ENCODE measurements around the gene KLRC2. TPM values are rescaled to one million over a fixed set of nuclear protein-coding genes. Genes with fewer than 3 reads are reported as not detected.

KLRC2 gene
- total RNA-seq, 2 donors from 2014 or later: not detected

DNA sequence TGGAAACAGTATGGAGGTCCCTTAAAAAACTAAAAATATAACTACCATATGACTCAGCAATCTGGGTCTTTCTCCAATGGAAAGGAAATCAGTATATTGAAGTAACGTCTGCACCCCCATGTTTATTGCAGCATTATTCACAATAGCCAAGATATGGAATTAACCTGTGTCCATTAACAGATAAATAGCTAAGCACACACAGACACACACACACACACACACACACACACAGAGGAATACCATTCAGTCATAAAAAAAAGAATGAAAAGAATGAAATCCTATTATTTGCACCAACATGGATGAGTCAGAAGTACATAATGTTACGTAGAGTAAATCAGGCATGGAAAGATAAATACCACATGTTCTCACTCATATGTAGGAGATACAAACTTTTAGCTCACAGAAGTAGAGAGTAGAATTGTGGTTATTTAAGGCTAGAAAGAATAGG, 50.6 kb downstream of the KLRC2 start:
- H3K4me1 Mint-ChIP-seq: no peaks in the 10 kb centered on the region
- Histone ChIP-seq H3K9ac (ENCODE audit: extremely low read depth, low read length, poor library complexity, severe bottlenecking) (no peak overlapping the region), H3K36me3 (ENCODE audit: control insufficient read depth, insufficient read depth, low read length) (no peaks in the 10 kb centered on the region), H3K27ac (ENCODE audit: low read depth, low read length) (no peak overlapping the region), H3K27me3 (ENCODE audit: control insufficient read depth, insufficient read depth, low read length, poor library complexity, severe bottlenecking) (no peaks in the 10 kb centered on the region), H3K9me3 (ENCODE audit: control insufficient read depth, low read length) (no peaks in the 10 kb centered on the region), H3K4me1 (ENCODE audit: control insufficient read depth, insufficient read depth, low read length) (no peaks in the 10 kb centered on the region), H3K4me3 (ENCODE audit: low read length) (no peak overlapping the region)
- no peak overlapping the region for H3K4me3 Mint-ChIP-seq
- no peak overlapping the region for H3K27ac Mint-ChIP-seq
- TF ChIP-seq, protein P1, sequence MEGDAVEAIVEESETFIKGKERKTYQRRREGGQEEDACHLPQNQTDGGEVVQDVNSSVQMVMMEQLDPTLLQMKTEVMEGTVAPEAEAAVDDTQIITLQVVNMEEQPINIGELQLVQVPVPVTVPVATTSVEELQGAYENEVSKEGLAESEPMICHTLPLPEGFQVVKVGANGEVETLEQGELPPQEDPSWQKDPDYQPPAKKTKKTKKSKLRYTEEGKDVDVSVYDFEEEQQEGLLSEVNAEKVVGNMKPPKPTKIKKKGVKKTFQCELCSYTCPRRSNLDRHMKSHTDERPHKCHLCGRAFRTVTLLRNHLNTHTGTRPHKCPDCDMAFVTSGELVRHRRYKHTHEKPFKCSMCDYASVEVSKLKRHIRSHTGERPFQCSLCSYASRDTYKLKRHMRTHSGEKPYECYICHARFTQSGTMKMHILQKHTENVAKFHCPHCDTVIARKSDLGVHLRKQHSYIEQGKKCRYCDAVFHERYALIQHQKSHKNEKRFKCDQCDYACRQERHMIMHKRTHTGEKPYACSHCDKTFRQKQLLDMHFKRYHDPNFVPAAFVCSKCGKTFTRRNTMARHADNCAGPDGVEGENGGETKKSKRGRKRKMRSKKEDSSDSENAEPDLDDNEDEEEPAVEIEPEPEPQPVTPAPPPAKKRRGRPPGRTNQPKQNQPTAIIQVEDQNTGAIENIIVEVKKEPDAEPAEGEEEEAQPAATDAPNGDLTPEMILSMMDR (conservative IDR thresholded peaks at IDR 0.05): no peak
- no peak for DNase-seq
- H3K27me3 Mint-ChIP-seq (ENCODE audit: insufficient read depth): no peaks in the 10 kb centered on the region
- H3K9me3 Mint-ChIP-seq: peaks cover 9% of the 10 kb centered on the region
- H3K36me3 Mint-ChIP-seq (ENCODE audit: low read depth): no peaks in the 10 kb centered on the region
- 87% methylated on average over 2 of the region's 2 CpGs; no CpG with 5 or more reads in 1 of the 2 experiments for WGBS, 2 experiments (ENCODE audit: insufficient coverage in 1 of 2, insufficient read length in 1 of 2)

DNA sequence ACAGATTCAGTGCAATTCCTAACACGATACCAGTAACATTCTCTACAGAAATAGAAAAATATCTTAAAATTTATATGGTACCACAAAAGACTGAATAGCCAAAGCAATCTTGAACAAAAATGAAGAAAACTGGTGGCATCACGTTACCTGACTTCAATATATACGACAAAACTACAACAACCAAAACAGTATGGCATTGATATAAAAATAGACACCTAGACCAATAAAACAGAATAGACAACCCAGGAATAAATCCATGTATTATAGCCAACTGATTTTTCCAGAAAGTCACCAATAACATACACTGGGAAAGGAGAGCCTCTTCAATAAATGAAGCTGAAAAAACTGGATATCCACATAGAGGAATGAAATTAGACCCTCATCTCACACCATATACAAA, 51.6 kb downstream of the KLRC2 start:
- no peaks in the 10 kb centered on the region for H3K4me1 ChIP-seq (ENCODE audit: control insufficient read depth, insufficient read depth, low read length)
- H3K36me3 ChIP-seq (ENCODE audit: control insufficient read depth, insufficient read depth, low read length): no peaks in the 10 kb centered on the region
- peaks cover 9% of the 10 kb centered on the region for H3K9me3 Mint-ChIP-seq
- no peak overlapping the region for H3K4me3 ChIP-seq (ENCODE audit: low read length)
- H3K4me1 Mint-ChIP-seq: no peaks in the 10 kb centered on the region
- no peaks in the 10 kb centered on the region for H3K27me3 ChIP-seq (ENCODE audit: control insufficient read depth, insufficient read depth, low read length, poor library complexity, severe bottlenecking)
- peaks cover 1% of the 10 kb centered on the region for H3K36me3 Mint-ChIP-seq (ENCODE audit: low read depth)
- no peak overlapping the region for H3K9ac ChIP-seq (ENCODE audit: extremely low read depth, low read length, poor library complexity, severe bottlenecking)
- TF ChIP-seq, protein P1 (conservative IDR thresholded peaks at IDR 0.05): no peak
- no peaks in the 10 kb centered on the region for H3K27me3 Mint-ChIP-seq (ENCODE audit: insufficient read depth)
- 76 to 100% methylated on average over 1 to 3 of the region's 3 CpGs for WGBS, 2 experiments (ENCODE audit: insufficient coverage in 1 of 2, insufficient read length in 1 of 2)
- H3K9me3 ChIP-seq (ENCODE audit: control insufficient read depth, low read length): no peaks in the 10 kb centered on the region
- DNase-seq: no peak
- no peak overlapping the region for H3K27ac ChIP-seq (ENCODE audit: low read depth, low read length)
- H3K4me3 Mint-ChIP-seq: no peak overlapping the region
- no peak overlapping the region for H3K27ac Mint-ChIP-seq

DNA sequence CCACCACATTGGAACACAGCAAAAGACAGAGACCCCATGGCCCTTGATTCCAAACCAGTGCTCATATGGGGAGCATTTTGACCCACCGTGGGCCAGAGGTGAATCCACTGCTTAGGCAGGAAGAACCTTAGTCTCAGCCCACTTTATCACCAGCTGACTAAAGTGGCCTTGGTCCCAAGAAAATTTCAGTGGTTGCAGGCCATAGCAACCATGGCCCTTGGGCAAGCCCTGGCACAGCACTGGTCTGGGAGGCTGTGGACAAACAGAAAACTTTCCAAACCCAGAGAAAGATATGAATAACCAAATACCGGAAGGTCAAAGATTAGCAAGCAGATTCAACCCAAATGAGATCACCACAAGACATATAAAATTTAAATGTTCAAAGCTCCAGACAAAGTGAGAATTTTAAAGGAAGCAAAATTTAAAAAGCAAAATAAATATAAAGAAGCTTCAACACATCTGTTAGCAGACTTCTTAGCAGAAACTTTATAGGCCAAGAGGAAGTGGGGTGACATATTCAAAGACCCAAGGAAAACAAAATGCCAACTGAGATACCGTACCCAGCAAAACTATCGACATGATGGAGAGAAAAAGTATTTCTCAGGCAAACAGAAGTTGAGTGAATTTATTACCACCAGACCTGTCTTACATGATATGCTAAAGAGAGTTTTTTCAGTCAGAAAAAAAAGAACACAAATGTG, 53.7 kb downstream of the KLRC2 start:
- no peaks in the 10 kb centered on the region for H3K4me1 ChIP-seq (ENCODE audit: control insufficient read depth, insufficient read depth, low read length)
- DNase-seq: no peak
- no peaks in the 10 kb centered on the region for H3K9me3 ChIP-seq (ENCODE audit: control insufficient read depth, low read length)
- TF ChIP-seq, protein P1 (conservative IDR thresholded peaks at IDR 0.05): no peak
- no peak overlapping the region for H3K27ac ChIP-seq (ENCODE audit: low read depth, low read length)
- no peak overlapping the region for H3K4me3 ChIP-seq (ENCODE audit: low read length)
- H3K9ac ChIP-seq (ENCODE audit: extremely low read depth, low read length, poor library complexity, severe bottlenecking): no peak overlapping the region
- 85 to 100% methylated on average over 2 to 4 of the region's 4 CpGs for WGBS, 2 experiments (ENCODE audit: insufficient coverage in 1 of 2, insufficient read length in 1 of 2)
- H3K4me1 Mint-ChIP-seq: no peaks in the 10 kb centered on the region
- H3K36me3 Mint-ChIP-seq (ENCODE audit: low read depth): peaks cover 1% of the 10 kb centered on the region
- no peak overlapping the region for H3K27ac Mint-ChIP-seq
- H3K36me3 ChIP-seq (ENCODE audit: control insufficient read depth, insufficient read depth, low read length): no peaks in the 10 kb centered on the region
- H3K27me3 Mint-ChIP-seq (ENCODE audit: insufficient read depth): no peaks in the 10 kb centered on the region
- H3K27me3 ChIP-seq (ENCODE audit: control insufficient read depth, insufficient read depth, low read length, poor library complexity, severe bottlenecking): no peaks in the 10 kb centered on the region
- peaks cover 9% of the 10 kb centered on the region for H3K9me3 Mint-ChIP-seq
- no peak overlapping the region for H3K4me3 Mint-ChIP-seq

Other genes starting within 250 kb of the KLRC2 start
- gene GABARAPL1, start 223.1 kb downstream of the KLRC2 start, total RNA-seq: 100 to 1,000 TPM; 135 to 191 TPM
- gene KLRD1, start 128.1 kb downstream of the KLRC2 start, total RNA-seq: 1 to 10 TPM in 1 of 2 donors, under 1 TPM in 1; 0.59 to 2.2 TPM
- gene KLRK1, start 46.0 kb downstream of the KLRC2 start, total RNA-seq: under 1 TPM in 1 of 2 donors, not detected in 1; 0.24 TPM
- gene KLRC4, start 26.3 kb downstream of the KLRC2 start, total RNA-seq: not detected
- not detected for gene KLRC3, start 15.4 kb downstream of the KLRC2 start, total RNA-seq
- not detected for gene KLRC1, start 17.4 kb upstream of the KLRC2 start, total RNA-seq
- 1 to 10 TPM; 2.1 to 5.9 TPM for gene EIF2S3B, start 69.9 kb upstream of the KLRC2 start, total RNA-seq
- gene MAGOHB, start 177.6 kb upstream of the KLRC2 start, total RNA-seq: 10 to 100 TPM; 53.8 to 75.8 TPM
- 1 to 10 TPM; 3.3 to 4.5 TPM for gene STYK1, start 238.0 kb upstream of the KLRC2 start, total RNA-seq

Measured in endodermal cell (in vitro differentiated cells).